ENCODE measurements around the gene MRLN.

MRLN gene

GRCh38 chr10:59694936-59695335 is 58.3 kb downstream of the MRLN start:
- Histone ChIP-seq H3K4me2 (ENCODE audit: insufficient read depth, low read length, poor library complexity, severe bottlenecking) (no peak overlapping the region), H3K9ac (ENCODE audit: low read depth, low read length, poor library complexity) (no peak overlapping the region), H3K18ac (ENCODE audit: low read length) (no peak overlapping the region), H3K27ac (replicated peaks; ENCODE audit: low read length) (no peak overlapping the region), H3K4me1 (ENCODE audit: control insufficient read depth in 2 of 2, insufficient read depth in 1 of 2, low read depth in 1 of 2, low read length in 2 of 2) (peaks cover 0 to 4% of the 10 kb centered on the region in 2 donors), H2AK5ac (ENCODE audit: low read depth, low read length) (no peak overlapping the region), H3K4ac (ENCODE audit: low read length) (no peak overlapping the region), H2BK5ac (ENCODE audit: low read length) (no peak overlapping the region), H4K8ac (ENCODE audit: low read depth, low read length) (no peak overlapping the region), H3K9me3 (replicated peaks in 1 of 2; ENCODE audit: control insufficient read depth in 2 of 2, insufficient read depth in 1 of 2, low read depth in 1 of 2, low read length in 2 of 2) (peaks cover 0 to 15% of the 10 kb centered on the region in 2 donors), H2AFZ (ENCODE audit: low read length) (no peak overlapping the region), H3K4me3 (ENCODE audit: low read length in 2 of 2) (no peak overlapping the region), H4K91ac (ENCODE audit: low read depth, low read length, poor library complexity) (no peak overlapping the region), H3K27me3 (ENCODE audit: control insufficient read depth in 3 of 3, insufficient read depth in 3 of 3, low read depth in 1 of 3, low read length in 3 of 3) (no peaks in the 10 kb centered on the region), H3K79me1 (ENCODE audit: low read depth, low read length) (peaks cover 3% of the 10 kb centered on the region), H2BK15ac (ENCODE audit: low read length) (no peak overlapping the region), H3K36me3 (replicated peaks in 1 of 2; ENCODE audit: control insufficient read depth in 2 of 2, insufficient read depth in 2 of 2, low read length in 2 of 2) (peaks cover 0 to 67% of the 10 kb centered on the region in 2 donors), H3K23ac (ENCODE audit: low read depth, low read length, poor library complexity) (no peak overlapping the region), H2BK120ac (ENCODE audit: low read depth, low read length) (no peak overlapping the region), H3K14ac (ENCODE audit: low read length) (no peak overlapping the region), H2BK12ac (ENCODE audit: low read length) (no peak overlapping the region)
- no CpG with 5 or more reads among the region's 1 CpG for WGBS, 2 donors (ENCODE audit: extremely low coverage in 2 of 2, insufficient read length in 2 of 2, insufficient replicate concordance in 1 of 2)
- DNase-seq (ENCODE audit: low spot score): no peak

- no peak overlapping the region for H3K4me2 ChIP-seq (ENCODE audit: insufficient read depth, low read length, poor library complexity, severe bottlenecking)
- no peak overlapping the region for H3K23ac ChIP-seq (ENCODE audit: low read depth, low read length, poor library complexity)
- H3K4me1 ChIP-seq (ENCODE audit: control insufficient read depth in 2 of 2, insufficient read depth in 1 of 2, low read depth in 1 of 2, low read length in 2 of 2): no peaks in the 10 kb centered on the region
- no peak overlapping the region for H3K18ac ChIP-seq (ENCODE audit: low read length)
- H2BK5ac ChIP-seq (ENCODE audit: low read length): no peak overlapping the region
- no peak overlapping the region for H2BK12ac ChIP-seq (ENCODE audit: low read length)
- peaks cover 0 to 77% of the 10 kb centered on the region in 2 donors for H3K36me3 ChIP-seq (replicated peaks in 1 of 2; ENCODE audit: control insufficient read depth in 2 of 2, insufficient read depth in 2 of 2, low read length in 2 of 2)
- DNase-seq (ENCODE audit: low spot score): no peak
- H3K14ac ChIP-seq (ENCODE audit: low read length): no peak overlapping the region
- whole genome bisulfite sequencing, 2 donors (ENCODE audit: extremely low coverage in 2 of 2, insufficient read length in 2 of 2, insufficient replicate concordance in 1 of 2): no CpG with 5 or more reads among the region's 2 CpGs
- no peak overlapping the region for H3K9ac ChIP-seq (ENCODE audit: low read depth, low read length, poor library complexity)
- no peak overlapping the region for H3K4ac ChIP-seq (ENCODE audit: low read length)
- no peak overlapping the region for H4K8ac ChIP-seq (ENCODE audit: low read depth, low read length)
- H2AFZ ChIP-seq (ENCODE audit: low read length): no peak overlapping the region
- H4K91ac ChIP-seq (ENCODE audit: low read depth, low read length, poor library complexity): no peak overlapping the region
- H3K4me3 ChIP-seq (ENCODE audit: low read length in 2 of 2): no peak overlapping the region
- H3K79me1 ChIP-seq (ENCODE audit: low read depth, low read length): no peaks in the 10 kb centered on the region
- H3K9me3 ChIP-seq (replicated peaks in 1 of 2; ENCODE audit: control insufficient read depth in 2 of 2, insufficient read depth in 1 of 2, low read depth in 1 of 2, low read length in 2 of 2): peaks cover 0 to 14% of the 10 kb centered on the region in 2 donors
- H3K27ac ChIP-seq (replicated peaks; ENCODE audit: low read length): no peak overlapping the region
- no peak overlapping the region for H2AK5ac ChIP-seq (ENCODE audit: low read depth, low read length)
- H2BK120ac ChIP-seq (ENCODE audit: low read depth, low read length): no peak overlapping the region
- H2BK15ac ChIP-seq (ENCODE audit: low read length): no peak overlapping the region
- no peaks in the 10 kb centered on the region for H3K27me3 ChIP-seq (ENCODE audit: control insufficient read depth in 3 of 3, insufficient read depth in 3 of 3, low read depth in 1 of 3, low read length in 3 of 3)
Observed at GRCh38 chr10:59692113-59692512, 61.1 kb downstream of the MRLN start.

- H3K14ac ChIP-seq (ENCODE audit: low read length): no peak overlapping the region
- no peak overlapping the region for H3K18ac ChIP-seq (ENCODE audit: low read length)
- no peak overlapping the region for H4K8ac ChIP-seq (ENCODE audit: low read depth, low read length)
- peaks cover 0 to 2% of the 10 kb centered on the region in 2 donors for H3K4me1 ChIP-seq (ENCODE audit: control insufficient read depth in 2 of 2, insufficient read depth in 1 of 2, low read depth in 1 of 2, low read length in 2 of 2)
- no CpG with 5 or more reads among the region's 5 CpGs for WGBS, 2 donors (ENCODE audit: extremely low coverage in 2 of 2, insufficient read length in 2 of 2, insufficient replicate concordance in 1 of 2)
- H3K79me1 ChIP-seq (ENCODE audit: low read depth, low read length): no peaks in the 10 kb centered on the region
- no peak overlapping the region for H3K4ac ChIP-seq (ENCODE audit: low read length)
- H2AFZ ChIP-seq (ENCODE audit: low read length): no peak overlapping the region
- H3K36me3 ChIP-seq (replicated peaks in 1 of 2; ENCODE audit: control insufficient read depth in 2 of 2, insufficient read depth in 2 of 2, low read length in 2 of 2): peaks cover 0 to 84% of the 10 kb centered on the region in 2 donors
- H3K23ac ChIP-seq (ENCODE audit: low read depth, low read length, poor library complexity): no peak overlapping the region
- H3K9ac ChIP-seq (ENCODE audit: low read depth, low read length, poor library complexity): no peak overlapping the region
- H3K27me3 ChIP-seq (ENCODE audit: control insufficient read depth in 3 of 3, insufficient read depth in 3 of 3, low read depth in 1 of 3, low read length in 3 of 3): no peaks in the 10 kb centered on the region
- no peak overlapping the region for H3K4me3 ChIP-seq (ENCODE audit: low read length in 2 of 2)
- no peak overlapping the region for H2BK15ac ChIP-seq (ENCODE audit: low read length)
- no peak overlapping the region for H3K4me2 ChIP-seq (ENCODE audit: insufficient read depth, low read length, poor library complexity, severe bottlenecking)
- H3K27ac ChIP-seq (replicated peaks; ENCODE audit: low read length): no peak overlapping the region
- no peak overlapping the region for H2AK5ac ChIP-seq (ENCODE audit: low read depth, low read length)
- H2BK12ac ChIP-seq (ENCODE audit: low read length): no peak overlapping the region
- H2BK120ac ChIP-seq (ENCODE audit: low read depth, low read length): no peak overlapping the region
- H4K91ac ChIP-seq (ENCODE audit: low read depth, low read length, poor library complexity): no peak overlapping the region
- H3K9me3 ChIP-seq (replicated peaks in 1 of 2; ENCODE audit: control insufficient read depth in 2 of 2, insufficient read depth in 1 of 2, low read depth in 1 of 2, low read length in 2 of 2): peaks cover 0 to 7% of the 10 kb centered on the region in 2 donors
- no peak overlapping the region for H2BK5ac ChIP-seq (ENCODE audit: low read length)
- DNase-seq (ENCODE audit: low spot score): no peak
Observed at GRCh38 chr10:59688921-59689351, 64.3 kb downstream of the MRLN start.

GRCh38 chr10:59687657-59688056 is 65.6 kb downstream of the MRLN start:
- no CpG with 5 or more reads among the region's 1 CpG for WGBS, 2 donors (ENCODE audit: extremely low coverage in 2 of 2, insufficient read length in 2 of 2, insufficient replicate concordance in 1 of 2)
- Histone ChIP-seq H2BK12ac (ENCODE audit: low read length) (no peak overlapping the region), H3K79me1 (ENCODE audit: low read depth, low read length) (no peaks in the 10 kb centered on the region), H4K8ac (ENCODE audit: low read depth, low read length) (no peak overlapping the region), H3K36me3 (replicated peaks in 1 of 2; ENCODE audit: control insufficient read depth in 2 of 2, insufficient read depth in 2 of 2, low read length in 2 of 2) (peaks cover 3 to 89% of the 10 kb centered on the region in 2 donors), H3K23ac (ENCODE audit: low read depth, low read length, poor library complexity) (no peak overlapping the region), H2BK5ac (ENCODE audit: low read length) (no peak overlapping the region), H3K4me1 (ENCODE audit: control insufficient read depth in 2 of 2, insufficient read depth in 1 of 2, low read depth in 1 of 2, low read length in 2 of 2) (peaks cover 0 to 2% of the 10 kb centered on the region in 2 donors), H3K4me2 (ENCODE audit: insufficient read depth, low read length, poor library complexity, severe bottlenecking) (no peak overlapping the region), H3K4me3 (ENCODE audit: low read length in 2 of 2) (no peak overlapping the region), H2BK15ac (ENCODE audit: low read length) (no peak overlapping the region), H3K18ac (ENCODE audit: low read length) (no peak overlapping the region), H2AFZ (ENCODE audit: low read length) (no peak overlapping the region), H3K27ac (replicated peaks; ENCODE audit: low read length) (no peak overlapping the region), H3K14ac (ENCODE audit: low read length) (no peak overlapping the region), H3K9ac (ENCODE audit: low read depth, low read length, poor library complexity) (no peak overlapping the region), H2BK120ac (ENCODE audit: low read depth, low read length) (no peak overlapping the region), H3K27me3 (ENCODE audit: control insufficient read depth in 3 of 3, insufficient read depth in 3 of 3, low read depth in 1 of 3, low read length in 3 of 3) (no peaks in the 10 kb centered on the region), H3K4ac (ENCODE audit: low read length) (no peak overlapping the region), H3K9me3 (replicated peaks in 1 of 2; ENCODE audit: control insufficient read depth in 2 of 2, insufficient read depth in 1 of 2, low read depth in 1 of 2, low read length in 2 of 2) (peaks cover 0 to 7% of the 10 kb centered on the region in 2 donors), H4K91ac (ENCODE audit: low read depth, low read length, poor library complexity) (no peak overlapping the region), H2AK5ac (ENCODE audit: low read depth, low read length) (no peak overlapping the region)
- DNase-seq (ENCODE audit: low spot score): no peak
